Measurements from ENCODE around the gene FSTL3.

Gene FSTL3

GRCh38 chr19:632579-633067, 43.6 kb upstream of the FSTL3 start:
- Histone ChIP-seq H3K4me2 (ENCODE audit: low read length) (peak overlapping the region; percentile 87), H3K27me3 (ENCODE audit: insufficient read depth, low read length, poor library complexity) (no peaks in the 10 kb centered on the region), H3K27ac (ENCODE audit: low read depth, low read length) (no peak overlapping the region), H2BK15ac (replicated peaks; ENCODE audit: low read depth) (no peak overlapping the region), H4K5ac (ENCODE audit: low read length) (no peak overlapping the region), H3K79me1 (ENCODE audit: low read length) (peaks cover 4% of the 10 kb centered on the region), H3K36me3 (ENCODE audit: control insufficient read depth, insufficient read depth, low read length) (no peaks in the 10 kb centered on the region), H2BK120ac (ENCODE audit: low read depth, low read length) (no peak overlapping the region), H3K79me2 (ENCODE audit: control insufficient read depth, insufficient read depth, low read length) (peaks cover 7% of the 10 kb centered on the region), H3K23ac (ENCODE audit: low read length) (no peak overlapping the region), H3K4ac (ENCODE audit: low read depth, low read length) (peak overlapping the region; percentile 70), H2BK5ac (ENCODE audit: low read length) (no peak overlapping the region), H3K4me3 (ENCODE audit: low read length) (peak overlapping the region; percentile 99), H3K18ac (ENCODE audit: low read length) (peak overlapping the region; percentile 78), H3K4me1 (ENCODE audit: control insufficient read depth, low read depth, low read length) (peaks cover 3% of the 10 kb centered on the region), H3K9ac (ENCODE audit: low read length) (peak overlapping the region; percentile 97), H3K56ac (ENCODE audit: low read length) (peak overlapping the region; percentile 99), H4K8ac (ENCODE audit: low read depth, low read length) (no peak overlapping the region), H2AK5ac (ENCODE audit: low read length) (no peak overlapping the region)
- peak; percentile 82 for DNase-seq
- no CpG with 5 or more reads among the region's 35 CpGs for WGBS (ENCODE audit: extremely low coverage, insufficient coverage, low lambda C conversion rate)

DNA sequence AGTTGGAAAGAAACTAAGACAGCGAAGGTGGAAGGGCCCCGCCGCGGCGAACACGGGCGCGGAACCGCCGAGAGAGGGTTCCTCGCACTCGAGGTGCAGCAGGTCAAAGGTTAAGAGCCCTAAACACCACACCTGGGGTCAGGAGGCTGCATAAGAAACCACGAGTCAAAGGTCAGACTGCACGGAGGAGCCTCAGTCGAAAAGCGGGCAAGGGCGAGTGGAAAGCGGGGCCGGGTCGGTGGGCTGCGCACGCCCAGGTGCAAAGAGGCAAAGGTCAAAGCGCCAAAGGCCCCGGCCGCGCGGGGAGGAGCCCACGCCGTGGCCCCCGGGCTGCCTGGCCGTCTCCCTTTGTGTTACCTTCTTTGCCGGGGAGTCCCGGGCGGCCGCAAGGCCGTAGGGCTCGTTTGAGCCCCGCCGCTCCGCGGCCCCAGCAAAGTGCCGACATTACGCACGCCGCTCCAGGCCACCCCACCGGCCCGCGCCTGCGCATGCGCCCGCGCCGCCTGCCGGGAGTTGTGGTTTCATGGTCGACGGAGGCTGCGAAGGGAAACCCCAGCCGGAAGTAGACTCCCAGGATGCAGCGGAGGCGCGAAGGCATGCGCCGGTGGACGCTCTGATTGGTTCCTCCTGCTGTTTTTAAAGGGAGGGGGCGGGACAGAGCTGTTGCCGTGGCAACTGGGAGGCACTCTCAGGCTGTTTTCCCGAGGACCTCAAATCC, 43.0 kb upstream of the FSTL3 start, which contains the start of gene POLRMT:
TSS of gene POLRMT (minus strand) at position 470 of the 718 bp plus-strand sequence. CDS start at position 445, 25 bp downstream.
- peaks cover 3% of the 10 kb centered on the region for H3K4me1 ChIP-seq (ENCODE audit: control insufficient read depth, low read depth, low read length)
- H3K56ac ChIP-seq (ENCODE audit: low read length) = peak within 1 kb of the TSS; percentile 99
- H2BK5ac ChIP-seq (ENCODE audit: low read length) = no peak within 1 kb of the TSS
- peak within 1 kb of the TSS; percentile 96 for H3K4me2 ChIP-seq (ENCODE audit: low read length)
- H3K18ac ChIP-seq (ENCODE audit: low read length) = peak within 1 kb of the TSS; percentile 78
- DNase-seq = peak; percentile 99
- no peak within 1 kb of the TSS for H2BK120ac ChIP-seq (ENCODE audit: low read depth, low read length)
- no peak within 1 kb of the TSS for H2BK15ac ChIP-seq (replicated peaks; ENCODE audit: low read depth)
- H3K4me3 ChIP-seq (ENCODE audit: low read length) = peak within 1 kb of the TSS; percentile 99
- no peaks in the 10 kb centered on the region for H3K27me3 ChIP-seq (ENCODE audit: insufficient read depth, low read length, poor library complexity)
- no peak within 1 kb of the TSS for H3K27ac ChIP-seq (ENCODE audit: low read depth, low read length)
- no peak within 1 kb of the TSS for H3K23ac ChIP-seq (ENCODE audit: low read length)
- H2AK5ac ChIP-seq (ENCODE audit: low read length) = no peak within 1 kb of the TSS
- peaks cover 4% of the 10 kb centered on the region for H3K79me1 ChIP-seq (ENCODE audit: low read length)
- H3K79me2 ChIP-seq (ENCODE audit: control insufficient read depth, insufficient read depth, low read length) = peaks cover 7% of the 10 kb centered on the region
- peak within 1 kb of the TSS; percentile 70 for H3K4ac ChIP-seq (ENCODE audit: low read depth, low read length)
- H3K36me3 ChIP-seq (ENCODE audit: control insufficient read depth, insufficient read depth, low read length) = no peaks in the 10 kb centered on the region
- H3K9ac ChIP-seq (ENCODE audit: low read length) = peak within 1 kb of the TSS; percentile 97
- no peak within 1 kb of the TSS for H4K5ac ChIP-seq (ENCODE audit: low read length)
- WGBS (ENCODE audit: extremely low coverage, insufficient coverage, low lambda C conversion rate) = no CpG with 5 or more reads among the region's 67 CpGs
- H4K8ac ChIP-seq (ENCODE audit: low read depth, low read length) = no peak within 1 kb of the TSS

- H2BK5ac ChIP-seq (ENCODE audit: low read length) = no peak overlapping the region
- H3K36me3 ChIP-seq (ENCODE audit: control insufficient read depth, insufficient read depth, low read length) = no peaks in the 10 kb centered on the region
- H3K79me1 ChIP-seq (ENCODE audit: low read length) = peaks cover 4% of the 10 kb centered on the region
- H3K4me2 ChIP-seq (ENCODE audit: low read length) = peak overlapping the region; percentile 96
- H4K5ac ChIP-seq (ENCODE audit: low read length) = no peak overlapping the region
- H2BK15ac ChIP-seq (replicated peaks; ENCODE audit: low read depth) = no peak overlapping the region
- H3K18ac ChIP-seq (ENCODE audit: low read length) = no peak overlapping the region
- peaks cover 7% of the 10 kb centered on the region for H3K79me2 ChIP-seq (ENCODE audit: control insufficient read depth, insufficient read depth, low read length)
- H3K4me1 ChIP-seq (ENCODE audit: control insufficient read depth, low read depth, low read length) = peaks cover 3% of the 10 kb centered on the region
- WGBS (ENCODE audit: extremely low coverage, insufficient coverage, low lambda C conversion rate) = no CpG with 5 or more reads among the region's 32 CpGs
- H3K4me3 ChIP-seq (ENCODE audit: low read length) = peak overlapping the region; percentile 82
- H3K9ac ChIP-seq (ENCODE audit: low read length) = peak overlapping the region; percentile 93
- H3K23ac ChIP-seq (ENCODE audit: low read length) = no peak overlapping the region
- no peak overlapping the region for H3K27ac ChIP-seq (ENCODE audit: low read depth, low read length)
- H2AK5ac ChIP-seq (ENCODE audit: low read length) = no peak overlapping the region
- H3K56ac ChIP-seq (ENCODE audit: low read length) = peak overlapping the region; percentile 92
- no peak overlapping the region for H4K8ac ChIP-seq (ENCODE audit: low read depth, low read length)
- H3K4ac ChIP-seq (ENCODE audit: low read depth, low read length) = no peak overlapping the region
- DNase-seq = peak; percentile 34
- H3K27me3 ChIP-seq (ENCODE audit: insufficient read depth, low read length, poor library complexity) = no peaks in the 10 kb centered on the region
- H2BK120ac ChIP-seq (ENCODE audit: low read depth, low read length) = no peak overlapping the region
Observed at GRCh38 chr19:633786-634639, 42.2 kb upstream of the FSTL3 start.

- Histone ChIP-seq H3K79me2 (ENCODE audit: control insufficient read depth, insufficient read depth, low read length) (peaks cover 7% of the 10 kb centered on the region), H3K4me2 (ENCODE audit: low read length) (no peak overlapping the region)
Observed at GRCh38 chr19:634975-635652, 41.1 kb upstream of the FSTL3 start.

GRCh38 chr19:638906-639252, 37.3 kb upstream of the FSTL3 start:
- Histone ChIP-seq H2AK5ac (ENCODE audit: low read length) (no peak overlapping the region), H3K56ac (ENCODE audit: low read length) (peak overlapping the region; percentile 25), H3K4me1 (ENCODE audit: control insufficient read depth, low read depth, low read length) (peaks cover 3% of the 10 kb centered on the region), H3K27ac (ENCODE audit: low read depth, low read length) (no peak overlapping the region), H4K5ac (ENCODE audit: low read length) (no peak overlapping the region), H2BK120ac (ENCODE audit: low read depth, low read length) (no peak overlapping the region), H4K8ac (ENCODE audit: low read depth, low read length) (no peak overlapping the region), H3K27me3 (ENCODE audit: insufficient read depth, low read length, poor library complexity) (no peaks in the 10 kb centered on the region), H3K36me3 (ENCODE audit: control insufficient read depth, insufficient read depth, low read length) (no peaks in the 10 kb centered on the region), H3K9ac (ENCODE audit: low read length) (no peak overlapping the region), H3K79me2 (ENCODE audit: control insufficient read depth, insufficient read depth, low read length) (peaks cover 2% of the 10 kb centered on the region), H3K4me3 (ENCODE audit: low read length) (no peak overlapping the region), H2BK5ac (ENCODE audit: low read length) (no peak overlapping the region), H2BK15ac (replicated peaks; ENCODE audit: low read depth) (no peak overlapping the region), H3K79me1 (ENCODE audit: low read length) (peaks cover 2% of the 10 kb centered on the region), H3K18ac (ENCODE audit: low read length) (no peak overlapping the region), H3K4me2 (ENCODE audit: low read length) (no peak overlapping the region), H3K23ac (ENCODE audit: low read length) (no peak overlapping the region), H3K4ac (ENCODE audit: low read depth, low read length) (no peak overlapping the region)
- no CpG with 5 or more reads among the region's 17 CpGs for WGBS (ENCODE audit: extremely low coverage, insufficient coverage, low lambda C conversion rate)
- DNase-seq = no peak

More at GRCh38 chr19:634975-635652, 41.1 kb upstream of the FSTL3 start:
- H3K4me1 ChIP-seq (ENCODE audit: control insufficient read depth, low read depth, low read length) = peaks cover 3% of the 10 kb centered on the region
- no peak overlapping the region for H3K23ac ChIP-seq (ENCODE audit: low read length)
- peak; percentile 48 for DNase-seq
- H2BK15ac ChIP-seq (replicated peaks; ENCODE audit: low read depth) = no peak overlapping the region
- no peak overlapping the region for H3K27ac ChIP-seq (ENCODE audit: low read depth, low read length)
- no peak overlapping the region for H3K4me3 ChIP-seq (ENCODE audit: low read length)
- WGBS (ENCODE audit: extremely low coverage, insufficient coverage, low lambda C conversion rate) = no CpG with 5 or more reads among the region's 16 CpGs
- no peaks in the 10 kb centered on the region for H3K27me3 ChIP-seq (ENCODE audit: insufficient read depth, low read length, poor library complexity)
- H3K4ac ChIP-seq (ENCODE audit: low read depth, low read length) = no peak overlapping the region
- peaks cover 4% of the 10 kb centered on the region for H3K79me1 ChIP-seq (ENCODE audit: low read length)
- H4K8ac ChIP-seq (ENCODE audit: low read depth, low read length) = no peak overlapping the region
- no peak overlapping the region for H2AK5ac ChIP-seq (ENCODE audit: low read length)
- H4K5ac ChIP-seq (ENCODE audit: low read length) = no peak overlapping the region
- H3K36me3 ChIP-seq (ENCODE audit: control insufficient read depth, insufficient read depth, low read length) = no peaks in the 10 kb centered on the region
- no peak overlapping the region for H3K18ac ChIP-seq (ENCODE audit: low read length)
- no peak overlapping the region for H2BK5ac ChIP-seq (ENCODE audit: low read length)
- no peak overlapping the region for H2BK120ac ChIP-seq (ENCODE audit: low read depth, low read length)
- H3K56ac ChIP-seq (ENCODE audit: low read length) = no peak overlapping the region
- no peak overlapping the region for H3K9ac ChIP-seq (ENCODE audit: low read length)

Data from mesendoderm (in vitro differentiated cells).